Astrocyte (in vitro differentiated cells and primary cell): ENCODE measurements around the gene CFAP73.

Experiments
- EZH2 ChIP-seq: IDR thresholded peaks from 2 replicates; pipeline ENCODE4 v1.6.1; 2012; ENCODE audit warnings: mild to moderate bottlenecking, low read length, inconsistent platforms; ENCODE audit not compliant: insufficient read depth
- TF ChIP-seq, protein P1 (sequence below): IDR thresholded peaks from 2 replicates; pipeline ENCODE4 v1.5.1; 2011; ENCODE audit warnings: low read depth, mild to moderate bottlenecking, inconsistent platforms, low read length, moderate library complexity; ENCODE audit not compliant: insufficient read depth

DNA sequence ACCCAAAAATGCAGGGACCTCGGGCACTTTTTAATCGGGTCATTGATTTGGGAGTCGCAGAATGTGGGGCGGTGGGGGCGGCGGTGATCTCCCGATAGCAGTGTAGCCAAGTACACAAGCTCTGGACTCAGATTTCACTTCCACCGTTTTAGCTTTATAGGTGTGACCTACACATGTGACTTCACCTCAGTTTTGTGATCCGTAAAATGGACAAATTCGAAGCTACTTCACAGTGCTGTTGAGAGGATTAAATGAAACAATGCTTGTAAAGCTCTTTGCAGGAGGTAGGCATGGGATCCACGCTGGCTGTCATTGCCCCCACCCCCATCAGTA is 36.5 kb downstream of the CFAP73 start:
- TF ChIP-seq, protein P1, sequence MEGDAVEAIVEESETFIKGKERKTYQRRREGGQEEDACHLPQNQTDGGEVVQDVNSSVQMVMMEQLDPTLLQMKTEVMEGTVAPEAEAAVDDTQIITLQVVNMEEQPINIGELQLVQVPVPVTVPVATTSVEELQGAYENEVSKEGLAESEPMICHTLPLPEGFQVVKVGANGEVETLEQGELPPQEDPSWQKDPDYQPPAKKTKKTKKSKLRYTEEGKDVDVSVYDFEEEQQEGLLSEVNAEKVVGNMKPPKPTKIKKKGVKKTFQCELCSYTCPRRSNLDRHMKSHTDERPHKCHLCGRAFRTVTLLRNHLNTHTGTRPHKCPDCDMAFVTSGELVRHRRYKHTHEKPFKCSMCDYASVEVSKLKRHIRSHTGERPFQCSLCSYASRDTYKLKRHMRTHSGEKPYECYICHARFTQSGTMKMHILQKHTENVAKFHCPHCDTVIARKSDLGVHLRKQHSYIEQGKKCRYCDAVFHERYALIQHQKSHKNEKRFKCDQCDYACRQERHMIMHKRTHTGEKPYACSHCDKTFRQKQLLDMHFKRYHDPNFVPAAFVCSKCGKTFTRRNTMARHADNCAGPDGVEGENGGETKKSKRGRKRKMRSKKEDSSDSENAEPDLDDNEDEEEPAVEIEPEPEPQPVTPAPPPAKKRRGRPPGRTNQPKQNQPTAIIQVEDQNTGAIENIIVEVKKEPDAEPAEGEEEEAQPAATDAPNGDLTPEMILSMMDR: no peak
- TF ChIP-seq EZH2: no peak
